WTC11 (cell line): ENCODE measurements around the gene ITGAE. TPM values are rescaled to one million over a fixed set of nuclear protein-coding genes. Genes with fewer than 3 reads are reported as not detected.

Source experiments
- ATAC-seq: fragments of 200-7000 bp; cut with Tn5 transposase; 2 replicates; pipeline ENCODE4 v1.10.0; 2021; ENCODE audit warnings: mild to moderate bottlenecking, moderate library complexity
- CTCF ChIA-PET: fragments of 300-600 bp; sonication (Branson Sonifier 250); formaldehyde crosslinking; loops from one replicate; lab custom pipeline; 2021; ENCODE audit warnings: antibody characterized with exemption; lab: Charles Lee
- POLR2A ChIA-PET: fragments of 350-600 bp; sonication (Branson Sonifier 250); formaldehyde crosslinking; loops from one replicate; lab custom pipeline; 2021; ENCODE audit warnings: antibody characterized with exemption; lab: Charles Lee
- DNase-seq: peaks from one replicate; pipeline ENCODE4 v3.0.0; 2021; ENCODE audit warnings: low spot score
- H3K27ac Mint-ChIP-seq: 2 replicates; pipeline ENCODE4 v1.8.0; 2021; ENCODE audit warnings: mixed read lengths
- H3K27me3 Mint-ChIP-seq: 2 replicates; pipeline ENCODE4 v1.8.0; 2021; ENCODE audit warnings: low read depth, mild to moderate bottlenecking, moderate library complexity, mixed read lengths
- H3K36me3 Mint-ChIP-seq: 2 replicates; pipeline ENCODE4 v1.8.0; 2021; ENCODE audit warnings: mixed read lengths
- H3K4me1 Mint-ChIP-seq: 2 replicates; pipeline ENCODE4 v1.8.0; 2022; ENCODE audit warnings: mixed read lengths
- H3K4me3 Mint-ChIP-seq: 2 replicates; pipeline ENCODE4 v1.8.0; 2021; ENCODE audit warnings: mild to moderate bottlenecking, moderate library complexity, mixed read lengths
- H3K9me3 Mint-ChIP-seq: 2 replicates; pipeline ENCODE4 v1.8.0; 2021; ENCODE audit warnings: mixed read lengths
- CBFB ChIP-seq: sonication (generic); formaldehyde crosslinking; IDR thresholded peaks from 2 replicates; pipeline ENCODE4 v1.8.1; 2022; ENCODE audit warnings: mild to moderate bottlenecking, low read depth, missing genetic modification reagents
- GABPB1 ChIP-seq: sonication (generic); formaldehyde crosslinking; IDR thresholded peaks from 2 replicates; pipeline ENCODE4 v1.8.1; 2023; ENCODE audit warnings: mild to moderate bottlenecking, missing genetic modification reagents
- GTF2I ChIP-seq: fragments of 250-450 bp; sonication (Bioruptor Pico); conservative IDR thresholded peaks from 2 replicates; pipeline ENCODE4 v1.4.0; 2021; ENCODE audit warnings: mild to moderate bottlenecking
- NR1H2 ChIP-seq: sonication (generic); formaldehyde crosslinking; IDR thresholded peaks from 2 replicates; pipeline ENCODE4 v1.9.0; 2021; ENCODE audit warnings: mild to moderate bottlenecking, moderate library complexity, missing genetic modification reagents
- PRRX2 ChIP-seq: fragments of 250-450 bp; sonication (Bioruptor Pico); IDR thresholded peaks from 2 replicates; pipeline ENCODE4 v1.8.0; 2021; ENCODE audit warnings: mild to moderate bottlenecking
- RORB ChIP-seq: fragments of 250-450 bp; sonication (Bioruptor Pico); IDR thresholded peaks from 2 replicates; pipeline ENCODE4 v1.9.0; 2021; ENCODE audit warnings: mild to moderate bottlenecking
- SMAD3 ChIP-seq: sonication (generic); formaldehyde crosslinking; IDR thresholded peaks from 2 replicates; pipeline ENCODE4 v1.8.0; 2022; ENCODE audit warnings: missing genetic modification reagents, mild to moderate bottlenecking, borderline replicate concordance
- TEAD1 ChIP-seq: sonication (generic); formaldehyde crosslinking; IDR thresholded peaks from 2 replicates; pipeline ENCODE4 v1.8.0; 2022; ENCODE audit warnings: mild to moderate bottlenecking, missing genetic modification reagents
- ZNF138 ChIP-seq: sonication (generic); formaldehyde crosslinking; conservative IDR thresholded peaks from 2 replicates; pipeline ENCODE4 v1.8.1; 2022; ENCODE audit warnings: mild to moderate bottlenecking, moderate library complexity, missing genetic modification reagents
- ZNF219 ChIP-seq: sonication (generic); formaldehyde crosslinking; IDR thresholded peaks from 2 replicates; pipeline ENCODE4 v1.8.0; 2023; ENCODE audit warnings: missing genetic modification reagents, mild to moderate bottlenecking, borderline replicate concordance
- ZNF263 ChIP-seq: sonication (generic); formaldehyde crosslinking; IDR thresholded peaks from 2 replicates; pipeline ENCODE4 v1.8.1; 2022; ENCODE audit warnings: low read depth, mild to moderate bottlenecking, moderate library complexity, missing genetic modification reagents
- total RNA-seq: library from RNA; stranded (reverse); gene quantifications from 3 replicates; pipeline ENCODE4 v1.2.3, GENCODE V29; 2021
- TF ChIP-seq, protein P1 (sequence below): fragments of 250-450 bp; sonication (Bioruptor Pico); IDR thresholded peaks from 2 replicates; pipeline ENCODE4 v2.1.2; 2022; ENCODE audit warnings: mild to moderate bottlenecking, moderate library complexity
- TF ChIP-seq, protein P2 (sequence below): sonication (generic); formaldehyde crosslinking; IDR thresholded peaks from 2 replicates; pipeline ENCODE4 v1.8.1; 2023; ENCODE audit warnings: mild to moderate bottlenecking, missing genetic modification reagents, moderate library complexity
- TF ChIP-seq, protein P3 (sequence below): sonication (generic); formaldehyde crosslinking; IDR thresholded peaks from 2 replicates; pipeline ENCODE4 v1.8.0; 2022; ENCODE audit warnings: mild to moderate bottlenecking, missing genetic modification reagents
- TF ChIP-seq, protein P4 (sequence below): sonication (generic); formaldehyde crosslinking; conservative IDR thresholded peaks from 2 replicates; pipeline ENCODE4 v1.8.1; 2023; ENCODE audit warnings: mild to moderate bottlenecking, low read depth, missing genetic modification reagents, moderate library complexity
- TF ChIP-seq, protein P5 (sequence below): sonication (generic); formaldehyde crosslinking; IDR thresholded peaks from 2 replicates; pipeline ENCODE4 v1.8.1; 2022; ENCODE audit warnings: low read depth, missing genetic modification reagents, borderline replicate concordance
- TF ChIP-seq, protein P6 (sequence below): sonication (generic); formaldehyde crosslinking; IDR thresholded peaks from 2 replicates; pipeline ENCODE4 v1.8.1; 2023; ENCODE audit warnings: mild to moderate bottlenecking, missing genetic modification reagents, moderate library complexity
- TF ChIP-seq, protein P7 (sequence below): sonication (generic); formaldehyde crosslinking; IDR thresholded peaks from 2 replicates; pipeline ENCODE4 v1.8.1; 2022; ENCODE audit warnings: mild to moderate bottlenecking, missing genetic modification reagents, moderate library complexity, borderline replicate concordance
- TF ChIP-seq, protein P8 (sequence below): fragments of 250-450 bp; sonication (Bioruptor Pico); conservative IDR thresholded peaks from 2 replicates; pipeline ENCODE4 v1.9.0; 2021; ENCODE audit warnings: mild to moderate bottlenecking

The ITGAE gene
- total RNA-seq, 1 experiment from 2014 or later = 19.5 TPM

DNA sequence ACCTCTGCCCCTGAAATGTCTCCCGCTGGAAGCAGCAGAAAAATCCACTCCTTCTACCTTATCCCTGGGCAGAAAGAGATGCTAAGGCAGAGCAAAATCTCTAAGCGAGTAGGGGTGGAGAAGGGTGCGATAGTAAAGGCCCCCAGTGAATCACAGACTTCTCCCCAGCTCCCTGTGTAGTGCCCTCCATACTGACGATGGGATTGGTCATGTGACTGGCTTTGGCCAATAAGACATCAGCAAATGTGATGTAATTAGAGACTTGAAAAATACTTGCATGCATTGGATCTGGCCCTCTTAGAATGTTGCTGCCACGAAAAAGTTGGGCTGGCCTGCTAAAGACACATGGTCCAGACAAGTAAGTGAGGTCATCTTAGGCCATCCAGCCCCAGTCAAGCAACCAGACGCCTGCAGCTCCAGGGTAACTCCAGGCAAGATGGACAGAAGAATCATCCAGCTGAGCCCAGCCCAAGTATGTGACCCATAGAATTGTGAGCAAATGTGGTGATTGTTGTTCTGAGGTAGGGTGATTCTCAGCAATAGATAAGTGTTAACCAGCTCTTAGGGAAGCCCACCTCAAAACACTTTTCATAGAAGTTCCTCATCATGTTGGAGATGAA lies 41.3 kb downstream of the ITGAE start:
- no peak overlapping the region for H3K4me3 Mint-ChIP-seq
- peaks cover 17% of the 10 kb centered on the region for H3K9me3 Mint-ChIP-seq
- POLR2A ChIA-PET = no interaction called here
- H3K36me3 Mint-ChIP-seq = peaks cover 15% of the 10 kb centered on the region
- CTCF ChIA-PET = interaction anchor here (0.5 to 7.5 kb wide), 3 partner anchors 21 to 1002 kb away, joined by 3 to 45 read pairs (median 7); no protein-coding TSS in a partner anchor
- H3K27me3 Mint-ChIP-seq = peaks cover 3% of the 10 kb centered on the region
- DNase-seq = no peak
- H3K4me1 Mint-ChIP-seq = peaks cover 3% of the 10 kb centered on the region; the same call in 1 of the 2 replicates
- no peak overlapping the region for H3K27ac Mint-ChIP-seq
- TF ChIP-seq, protein P1, sequence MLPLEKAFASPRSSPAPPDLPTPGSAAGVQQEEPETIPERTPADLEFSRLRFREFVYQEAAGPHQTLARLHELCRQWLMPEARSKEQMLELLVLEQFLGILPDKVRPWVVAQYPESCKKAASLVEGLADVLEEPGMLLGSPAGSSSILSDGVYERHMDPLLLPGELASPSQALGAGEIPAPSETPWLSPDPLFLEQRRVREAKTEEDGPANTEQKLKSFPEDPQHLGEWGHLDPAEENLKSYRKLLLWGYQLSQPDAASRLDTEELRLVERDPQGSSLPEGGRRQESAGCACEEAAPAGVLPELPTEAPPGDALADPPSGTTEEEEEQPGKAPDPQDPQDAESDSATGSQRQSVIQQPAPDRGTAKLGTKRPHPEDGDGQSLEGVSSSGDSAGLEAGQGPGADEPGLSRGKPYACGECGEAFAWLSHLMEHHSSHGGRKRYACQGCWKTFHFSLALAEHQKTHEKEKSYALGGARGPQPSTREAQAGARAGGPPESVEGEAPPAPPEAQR = no peak
- TF ChIP-seq, protein P2, sequence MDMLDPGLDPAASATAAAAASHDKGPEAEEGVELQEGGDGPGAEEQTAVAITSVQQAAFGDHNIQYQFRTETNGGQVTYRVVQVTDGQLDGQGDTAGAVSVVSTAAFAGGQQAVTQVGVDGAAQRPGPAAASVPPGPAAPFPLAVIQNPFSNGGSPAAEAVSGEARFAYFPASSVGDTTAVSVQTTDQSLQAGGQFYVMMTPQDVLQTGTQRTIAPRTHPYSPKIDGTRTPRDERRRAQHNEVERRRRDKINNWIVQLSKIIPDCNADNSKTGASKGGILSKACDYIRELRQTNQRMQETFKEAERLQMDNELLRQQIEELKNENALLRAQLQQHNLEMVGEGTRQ (CRISPR knock-in tag) = peak; percentile 50
- TF ChIP-seq, all 79 proteins: peak for 1
- ATAC-seq = no peak

DNA sequence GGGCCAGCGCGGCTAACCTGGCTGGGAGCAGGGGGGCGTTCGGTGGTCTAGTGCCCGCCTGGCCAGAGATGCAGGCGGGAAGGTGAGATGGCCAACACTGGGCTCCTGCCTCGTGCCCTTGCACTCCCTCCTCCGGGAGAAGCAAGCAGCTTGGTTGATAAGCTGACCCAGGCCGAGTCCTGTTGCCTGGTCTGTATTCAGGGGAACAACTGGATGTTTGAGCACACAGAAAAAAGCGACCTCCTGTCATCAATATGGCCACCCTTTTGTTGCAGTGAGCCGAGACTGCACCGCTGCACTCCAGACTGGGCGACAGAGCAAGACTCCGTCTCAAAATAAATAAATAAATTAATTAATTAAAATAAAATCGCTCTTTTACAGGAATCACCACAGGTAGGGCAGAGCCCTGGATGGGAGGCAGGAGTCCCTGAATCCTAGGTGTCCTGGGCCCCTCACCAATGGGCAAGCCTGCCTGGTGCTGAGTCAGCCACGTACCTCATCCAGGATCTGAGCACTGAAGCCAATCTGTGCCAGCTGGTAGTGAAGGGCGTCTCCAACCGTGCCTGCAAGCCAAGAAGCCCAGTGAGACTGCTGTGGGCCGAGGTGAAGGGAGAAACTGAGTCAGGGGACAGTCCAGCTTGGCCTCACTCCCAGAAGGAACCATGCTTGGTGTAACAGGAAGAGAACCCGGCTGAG lies 45.5 kb downstream of the ITGAE start:
- Mint-ChIP-seq H3K4me1 (peaks cover 15% of the 10 kb centered on the region), H3K9me3 (peaks cover 12% of the 10 kb centered on the region), H3K36me3 (peaks cover 11% of the 10 kb centered on the region), H3K27me3 (peaks cover 3% of the 10 kb centered on the region), H3K27ac (peak overlapping the region; percentile 90), H3K4me3 (peak overlapping the region; percentile 64)
- ChIA-PET POLR2A (interaction anchor here (0.9 to 1.5 kb wide), 3 partner anchors 8 to 91 kb away, joined by 4 to 8 read pairs (median 4); partner anchors contain the start of genes HASPIN and NCBP3), CTCF (interaction anchor here (0.6 to 10.0 kb wide), 12 partner anchors 17 to 1697 kb away, joined by 3 to 117 read pairs (median 4); partner anchors contain the start of gene NCBP3)
- ATAC-seq (no peak), DNase-seq (no peak)
- TF ChIP-seq, protein P3, sequence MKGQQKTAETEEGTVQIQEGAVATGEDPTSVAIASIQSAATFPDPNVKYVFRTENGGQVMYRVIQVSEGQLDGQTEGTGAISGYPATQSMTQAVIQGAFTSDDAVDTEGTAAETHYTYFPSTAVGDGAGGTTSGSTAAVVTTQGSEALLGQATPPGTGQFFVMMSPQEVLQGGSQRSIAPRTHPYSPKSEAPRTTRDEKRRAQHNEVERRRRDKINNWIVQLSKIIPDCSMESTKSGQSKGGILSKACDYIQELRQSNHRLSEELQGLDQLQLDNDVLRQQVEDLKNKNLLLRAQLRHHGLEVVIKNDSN (CRISPR knock-in tag) = no peak
- TF ChIP-seq SMAD3 (CRISPR knock-in tag) (no peak), ZNF138 (CRISPR knock-in tag) (no peak), RORB (CRISPR knock-in tag) (no peak), PRRX2 (CRISPR knock-in tag) (no peak), ZNF263 (CRISPR knock-in tag) (no peak), GABPB1 (CRISPR knock-in tag) (no peak), NR1H2 (no peak), ZNF219 (CRISPR knock-in tag) (no peak), CBFB (CRISPR knock-in tag) (no peak), TEAD1 (CRISPR knock-in tag) (no peak), GTF2I (CRISPR knock-in tag) (no peak)
- TF ChIP-seq, protein P4, sequence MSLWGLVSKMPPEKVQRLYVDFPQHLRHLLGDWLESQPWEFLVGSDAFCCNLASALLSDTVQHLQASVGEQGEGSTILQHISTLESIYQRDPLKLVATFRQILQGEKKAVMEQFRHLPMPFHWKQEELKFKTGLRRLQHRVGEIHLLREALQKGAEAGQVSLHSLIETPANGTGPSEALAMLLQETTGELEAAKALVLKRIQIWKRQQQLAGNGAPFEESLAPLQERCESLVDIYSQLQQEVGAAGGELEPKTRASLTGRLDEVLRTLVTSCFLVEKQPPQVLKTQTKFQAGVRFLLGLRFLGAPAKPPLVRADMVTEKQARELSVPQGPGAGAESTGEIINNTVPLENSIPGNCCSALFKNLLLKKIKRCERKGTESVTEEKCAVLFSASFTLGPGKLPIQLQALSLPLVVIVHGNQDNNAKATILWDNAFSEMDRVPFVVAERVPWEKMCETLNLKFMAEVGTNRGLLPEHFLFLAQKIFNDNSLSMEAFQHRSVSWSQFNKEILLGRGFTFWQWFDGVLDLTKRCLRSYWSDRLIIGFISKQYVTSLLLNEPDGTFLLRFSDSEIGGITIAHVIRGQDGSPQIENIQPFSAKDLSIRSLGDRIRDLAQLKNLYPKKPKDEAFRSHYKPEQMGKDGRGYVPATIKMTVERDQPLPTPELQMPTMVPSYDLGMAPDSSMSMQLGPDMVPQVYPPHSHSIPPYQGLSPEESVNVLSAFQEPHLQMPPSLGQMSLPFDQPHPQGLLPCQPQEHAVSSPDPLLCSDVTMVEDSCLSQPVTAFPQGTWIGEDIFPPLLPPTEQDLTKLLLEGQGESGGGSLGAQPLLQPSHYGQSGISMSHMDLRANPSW (CRISPR knock-in tag) = no peak
- TF ChIP-seq, protein P1 = no peak
- TF ChIP-seq, protein P5, sequence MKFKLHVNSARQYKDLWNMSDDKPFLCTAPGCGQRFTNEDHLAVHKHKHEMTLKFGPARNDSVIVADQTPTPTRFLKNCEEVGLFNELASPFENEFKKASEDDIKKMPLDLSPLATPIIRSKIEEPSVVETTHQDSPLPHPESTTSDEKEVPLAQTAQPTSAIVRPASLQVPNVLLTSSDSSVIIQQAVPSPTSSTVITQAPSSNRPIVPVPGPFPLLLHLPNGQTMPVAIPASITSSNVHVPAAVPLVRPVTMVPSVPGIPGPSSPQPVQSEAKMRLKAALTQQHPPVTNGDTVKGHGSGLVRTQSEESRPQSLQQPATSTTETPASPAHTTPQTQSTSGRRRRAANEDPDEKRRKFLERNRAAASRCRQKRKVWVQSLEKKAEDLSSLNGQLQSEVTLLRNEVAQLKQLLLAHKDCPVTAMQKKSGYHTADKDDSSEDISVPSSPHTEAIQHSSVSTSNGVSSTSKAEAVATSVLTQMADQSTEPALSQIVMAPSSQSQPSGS = no peak
- TF ChIP-seq, protein P6, sequence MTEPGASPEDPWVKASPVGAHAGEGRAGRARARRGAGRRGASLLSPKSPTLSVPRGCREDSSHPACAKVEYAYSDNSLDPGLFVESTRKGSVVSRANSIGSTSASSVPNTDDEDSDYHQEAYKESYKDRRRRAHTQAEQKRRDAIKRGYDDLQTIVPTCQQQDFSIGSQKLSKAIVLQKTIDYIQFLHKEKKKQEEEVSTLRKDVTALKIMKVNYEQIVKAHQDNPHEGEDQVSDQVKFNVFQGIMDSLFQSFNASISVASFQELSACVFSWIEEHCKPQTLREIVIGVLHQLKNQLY (CRISPR knock-in tag) = no peak
- TF ChIP-seq, protein P7, sequence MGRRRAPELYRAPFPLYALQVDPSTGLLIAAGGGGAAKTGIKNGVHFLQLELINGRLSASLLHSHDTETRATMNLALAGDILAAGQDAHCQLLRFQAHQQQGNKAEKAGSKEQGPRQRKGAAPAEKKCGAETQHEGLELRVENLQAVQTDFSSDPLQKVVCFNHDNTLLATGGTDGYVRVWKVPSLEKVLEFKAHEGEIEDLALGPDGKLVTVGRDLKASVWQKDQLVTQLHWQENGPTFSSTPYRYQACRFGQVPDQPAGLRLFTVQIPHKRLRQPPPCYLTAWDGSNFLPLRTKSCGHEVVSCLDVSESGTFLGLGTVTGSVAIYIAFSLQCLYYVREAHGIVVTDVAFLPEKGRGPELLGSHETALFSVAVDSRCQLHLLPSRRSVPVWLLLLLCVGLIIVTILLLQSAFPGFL (CRISPR knock-in tag) = no peak
- TF ChIP-seq, protein P8, sequence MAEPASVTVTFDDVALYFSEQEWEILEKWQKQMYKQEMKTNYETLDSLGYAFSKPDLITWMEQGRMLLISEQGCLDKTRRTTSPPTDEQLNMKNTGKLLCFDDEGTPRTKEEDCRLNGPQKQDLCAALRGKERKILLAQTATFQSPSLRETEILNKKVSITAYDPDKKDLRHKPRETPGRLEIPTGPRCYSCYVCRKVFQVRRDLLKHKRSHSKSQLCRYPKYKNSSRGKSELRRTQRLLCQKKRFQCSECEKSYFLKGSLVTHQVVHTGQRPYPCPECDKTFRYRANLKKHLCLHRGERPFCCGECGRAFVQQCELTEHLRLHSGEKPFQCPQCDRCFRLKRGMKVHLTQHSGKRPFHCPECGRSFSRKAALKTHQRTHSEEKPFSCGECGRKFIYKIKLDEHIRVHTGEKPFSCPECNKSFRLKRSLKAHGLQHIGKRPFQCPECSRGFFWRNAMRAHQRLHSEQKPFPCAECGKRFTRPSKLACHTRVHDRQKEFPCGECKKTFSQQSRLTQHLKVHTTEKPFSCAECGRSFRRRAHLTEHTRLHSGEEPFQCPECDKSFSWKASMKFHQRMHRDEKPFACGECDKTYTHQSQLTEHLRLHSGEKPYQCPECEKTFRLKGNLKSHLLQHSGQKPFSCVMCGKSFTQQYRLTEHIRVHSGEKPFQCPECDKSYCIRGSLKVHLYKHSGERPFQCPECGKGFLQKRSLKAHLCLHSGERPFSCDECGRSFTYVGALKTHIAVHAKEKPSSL (CRISPR knock-in tag) = no peak
